Right renal cortex interstitium (tissue), 3 donors: ENCODE measurements around the gene EDEM2. TPM values are rescaled to one million over a fixed set of nuclear protein-coding genes. Genes with fewer than 3 reads are reported as not detected.
A peak's percentile ranks its signal among the peaks of the same experiment; 100 is the strongest.
"Not testable (repeated sequence)": the region's sequence is repeated elsewhere in the genome, so short reads cannot be mapped to it uniquely, and the experiment has no call there.

Experiments used
- DNase-seq, 3 donors: peaks; one replicate each; pipeline ENCODE4 v3.0.0-alpha.2; 2013; ENCODE audit warnings: low read depth in 3 of 3, low spot score in 2 of 3
- polyA plus RNA-seq, 3 donors: library from polyadenylated mRNA; unstranded; fragments of 120-200 nt; gene quantifications; one replicate each; pipeline ENCODE4 v1.2.1, GENCODE V29; 2013; ENCODE audit not compliant: insufficient read length in 3 of 3

Gene EDEM2
- polyA plus RNA-seq, 3 donors = 15.6 to 17.8 (median 17.1) TPM

DNA sequence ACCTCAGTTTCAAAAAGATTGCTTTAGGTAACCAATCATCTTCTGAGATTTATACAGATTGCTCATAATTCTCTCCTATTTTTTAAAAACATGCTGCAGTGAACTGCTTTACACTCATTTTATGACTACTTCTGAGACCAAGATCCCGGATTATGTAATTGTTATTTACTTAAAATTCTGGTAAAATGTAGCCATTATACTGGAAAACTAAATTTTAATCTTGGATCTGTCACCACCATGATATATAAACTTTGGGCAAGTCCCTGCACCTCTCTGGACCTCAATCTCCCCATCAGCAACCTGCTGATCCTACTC, 24.3 kb upstream of the EDEM2 start:
- no peak for DNase-seq

GRCh38 chr20:35168701-35169409, 21.7 kb upstream of the EDEM2 start:
- DNase-seq = not testable (repeated sequence)

GRCh38 chr20:35167787-35168186, 20.7 kb upstream of the EDEM2 start:
- DNase-seq = no peak

GRCh38 chr20:35166242-35166830, 19.2 kb upstream of the EDEM2 start:
- DNase-seq = no peak

DNA sequence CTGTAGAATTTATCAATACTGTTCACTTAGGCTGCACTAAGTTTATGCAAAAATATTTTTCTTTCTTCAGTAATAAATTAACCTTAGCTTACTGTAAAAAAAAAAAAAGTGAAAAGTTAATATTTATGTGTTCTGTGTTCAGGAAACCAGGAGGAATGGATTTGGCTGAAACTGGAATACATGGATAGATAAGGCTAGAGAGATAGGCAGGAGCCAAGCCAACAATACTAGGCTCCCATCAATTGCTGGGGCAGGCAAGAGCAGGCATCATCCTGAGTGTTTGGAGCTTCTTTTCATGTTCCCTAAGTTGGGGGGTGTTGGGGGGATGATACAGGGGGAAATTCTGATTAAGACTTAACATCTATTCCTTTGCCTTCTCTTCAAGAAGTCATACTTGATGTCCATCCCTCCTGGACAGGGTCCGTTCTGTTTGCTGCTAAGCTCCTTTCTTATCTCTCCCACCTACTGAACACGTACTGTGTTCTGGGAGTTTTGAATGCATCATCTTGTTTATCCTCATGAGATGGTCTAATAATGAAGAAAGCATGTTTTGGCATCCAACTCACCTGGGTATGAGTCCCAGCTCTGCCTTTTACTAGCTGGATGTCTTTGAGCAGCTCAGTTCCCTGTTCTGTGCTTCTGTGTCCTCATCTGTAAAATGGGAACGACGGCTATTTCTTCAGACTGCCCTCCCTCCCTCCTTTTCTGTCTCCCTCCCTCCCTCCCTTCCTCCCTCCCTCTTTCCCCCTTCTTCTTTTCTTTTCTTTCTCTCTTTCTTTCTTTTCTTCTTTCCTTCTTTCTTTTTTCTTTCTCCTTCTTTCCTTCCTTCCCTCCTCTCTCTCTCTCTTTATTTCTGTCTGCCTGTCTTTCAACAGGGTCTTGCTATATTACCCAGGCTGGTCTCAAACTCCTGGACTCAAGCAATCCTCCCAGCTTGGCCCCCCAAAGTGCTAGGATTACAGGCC, 18.4 kb upstream of the EDEM2 start:
- DNase-seq = no peak

GRCh38 chr20:35164531-35164930, 17.4 kb upstream of the EDEM2 start:
- DNase-seq = not testable (repeated sequence)

DNA sequence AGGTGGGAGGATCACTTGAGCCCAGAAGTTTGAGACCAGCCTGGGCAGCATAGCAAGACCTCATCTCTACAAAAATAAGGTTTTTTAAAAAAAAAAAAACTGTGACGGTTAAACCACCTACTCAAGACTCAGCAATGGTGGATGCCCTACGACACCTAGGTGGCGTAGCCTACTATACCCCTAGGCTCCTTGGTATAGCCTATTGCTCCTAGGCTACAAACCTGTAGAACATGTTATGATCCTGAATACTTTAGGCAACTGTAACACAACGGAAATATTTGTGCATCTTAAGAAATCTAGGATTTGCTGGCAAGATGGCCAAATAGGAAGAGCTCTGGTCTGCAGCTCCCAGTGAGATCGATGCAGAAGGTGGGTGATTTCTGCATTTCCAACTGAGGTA, 13.2 kb upstream of the EDEM2 start:
- DNase-seq = not testable (repeated sequence)

DNA sequence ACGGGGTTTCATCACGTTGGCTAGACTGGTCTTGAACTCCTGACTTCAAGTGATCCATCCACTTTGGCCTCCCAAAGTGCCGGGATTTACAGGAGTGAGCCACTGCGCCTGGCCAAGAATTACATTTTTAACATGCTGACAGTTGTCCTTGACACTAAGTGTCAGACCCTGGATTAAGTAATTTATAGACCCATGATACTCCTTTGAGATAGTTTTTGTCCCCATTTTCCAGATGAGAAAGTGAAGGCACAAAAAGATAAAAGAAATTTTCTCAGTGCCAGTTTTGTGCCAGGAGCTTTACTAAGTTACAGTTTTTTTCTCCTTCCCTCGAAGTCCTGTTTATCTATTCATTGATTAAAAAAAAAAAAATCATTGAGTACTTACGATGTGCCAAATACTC, 9.8 kb upstream of the EDEM2 start:
- no peak for DNase-seq

DNA sequence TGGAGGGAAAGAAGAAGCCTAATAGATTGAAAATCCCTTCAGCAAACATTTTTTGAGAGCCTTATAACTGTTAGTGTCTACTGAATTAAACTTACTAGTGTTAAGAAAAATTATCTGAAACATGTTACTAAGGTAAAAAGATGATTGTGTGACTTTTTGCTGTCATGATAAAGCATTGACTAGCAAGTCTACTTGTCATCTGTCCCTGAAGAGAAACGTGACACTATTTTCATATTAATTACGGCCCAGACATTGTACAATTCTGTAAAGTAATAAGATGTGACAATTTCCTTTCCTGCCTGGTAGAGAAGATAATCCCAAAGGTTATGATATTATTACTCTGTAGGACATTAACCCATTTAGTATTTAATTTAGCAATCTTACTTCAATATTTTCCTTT, 8.8 kb upstream of the EDEM2 start:
- no peak for DNase-seq

DNA sequence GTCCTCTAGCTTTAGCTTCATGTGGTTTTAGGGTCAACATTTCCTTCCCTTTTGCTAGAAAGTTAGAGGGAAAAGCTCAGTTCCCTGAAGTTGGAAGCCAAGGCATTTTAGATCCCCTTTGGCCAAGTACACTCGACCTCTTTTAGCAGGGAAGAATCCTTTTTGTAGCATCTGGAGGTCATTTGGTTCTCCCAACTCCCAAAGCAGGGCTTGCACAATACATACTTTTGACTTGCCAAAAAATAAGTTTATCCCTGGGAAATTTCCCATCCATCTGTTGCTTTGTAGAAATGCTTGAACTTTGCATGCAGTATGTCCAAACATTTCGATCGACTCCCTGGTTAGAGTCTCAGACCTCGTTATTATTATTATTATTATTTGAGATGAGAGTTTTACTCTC, 4.6 kb upstream of the EDEM2 start:
- DNase-seq = no peak

DNA sequence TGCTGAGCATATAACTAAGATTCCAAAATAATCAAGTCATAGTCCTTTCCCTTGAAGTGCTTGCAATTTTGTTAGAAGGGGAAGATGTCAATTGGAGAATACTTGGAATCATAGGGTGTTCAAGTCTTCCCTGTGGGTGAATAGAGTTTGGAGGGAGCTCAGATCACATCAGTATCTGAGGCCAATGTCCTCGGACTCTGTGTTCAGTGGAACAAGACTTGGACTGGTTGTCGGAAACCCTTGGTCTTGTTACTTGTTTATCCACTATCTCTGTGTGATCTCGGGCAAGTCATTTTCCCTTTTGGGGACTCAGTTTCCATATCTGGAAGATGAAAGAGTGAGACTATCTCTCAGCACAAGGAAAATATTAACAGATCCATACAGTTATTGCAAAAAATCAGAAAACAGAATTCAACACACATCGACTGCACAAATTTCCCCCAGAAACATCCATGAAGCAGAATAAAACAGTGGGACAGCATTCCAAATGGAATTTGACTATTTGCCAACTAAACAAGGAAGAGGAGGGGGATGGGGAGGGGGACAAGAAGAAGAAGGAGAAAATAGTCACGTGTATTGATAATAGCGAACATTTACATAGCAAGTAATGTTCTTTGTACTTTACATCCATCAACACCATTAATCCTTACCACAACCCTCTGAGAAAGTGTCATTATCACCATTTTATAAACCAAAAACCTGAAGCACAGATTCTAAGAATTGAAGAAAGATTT, 3.9 kb upstream of the EDEM2 start:
- DNase-seq = no peak

GRCh38 chr20:35147575-35148071, 487 bp upstream of the EDEM2 start:
- not testable (repeated sequence) for DNase-seq

DNA sequence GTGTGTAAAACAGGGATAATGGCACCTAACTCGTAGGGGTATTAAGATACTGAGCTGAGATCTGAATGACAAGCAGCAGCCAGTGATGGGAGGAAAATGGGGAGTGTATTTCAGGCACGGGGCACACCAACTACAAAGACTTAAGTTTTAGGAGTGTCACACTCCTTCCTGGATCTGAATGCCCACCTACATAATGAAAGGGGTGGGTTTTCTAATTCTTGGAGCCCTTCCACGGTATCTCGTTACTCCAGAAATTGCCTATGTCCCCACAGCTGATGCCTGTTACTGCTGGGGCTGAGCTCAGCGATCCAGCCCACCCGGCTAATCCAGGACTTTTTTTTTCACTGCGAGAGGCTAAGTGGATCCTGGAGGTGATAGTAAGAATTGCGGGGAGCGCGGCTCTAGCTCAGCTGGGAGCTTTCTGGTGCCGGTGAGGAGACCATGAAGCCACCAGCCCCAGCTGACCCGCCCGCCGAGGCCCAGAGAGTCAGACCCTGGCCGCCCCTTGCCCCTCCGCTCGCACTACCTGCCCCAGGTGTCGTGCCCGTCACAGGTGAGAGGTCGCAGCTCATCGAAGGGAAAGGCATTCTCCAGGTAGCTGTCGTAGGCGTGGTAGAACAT, 727 bp downstream of the EDEM2 start:
- DNase-seq = no peak

DNA sequence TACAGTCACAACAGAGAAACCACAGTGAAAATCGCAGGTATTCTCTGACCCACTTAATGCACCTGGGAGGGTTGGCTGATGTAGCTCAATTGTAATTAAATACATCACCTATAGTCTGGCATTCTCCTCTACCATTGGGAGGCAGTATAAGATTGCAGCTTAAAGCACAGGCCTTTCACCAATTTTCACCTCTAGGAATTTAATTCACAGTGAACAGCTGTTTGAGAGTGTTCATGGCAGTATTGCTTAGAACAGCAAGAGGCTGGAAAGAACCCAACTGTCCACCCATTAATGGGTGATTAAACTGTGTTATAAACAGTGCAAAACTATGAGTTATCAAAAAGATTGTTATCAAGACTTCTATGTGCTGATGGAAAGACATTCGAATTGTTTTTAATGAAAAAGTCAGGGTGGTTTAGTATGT, 2.0 kb downstream of the EDEM2 start:
- DNase-seq = peak in 1 of 3 donors; percentile 13

DNA sequence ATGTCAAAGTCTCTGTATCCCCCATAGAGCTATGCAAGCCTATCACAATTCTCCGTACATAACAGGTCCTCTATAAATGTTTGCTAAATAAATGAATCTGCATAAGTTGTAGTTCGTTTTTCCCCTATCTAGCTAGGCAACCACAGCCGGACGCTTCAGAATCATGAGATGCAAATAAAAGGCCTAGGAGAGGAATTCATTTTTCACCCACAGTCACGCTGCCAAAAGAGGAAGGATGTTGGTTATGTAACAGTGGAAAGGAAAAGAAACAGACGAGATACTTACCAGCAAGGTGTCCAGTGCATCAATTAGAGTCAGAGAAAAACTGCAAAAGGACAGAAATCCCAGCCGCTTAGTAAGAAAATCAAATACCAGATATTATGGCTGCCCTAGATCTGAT, 2.4 kb downstream of the EDEM2 start:
- no peak for DNase-seq

DNA sequence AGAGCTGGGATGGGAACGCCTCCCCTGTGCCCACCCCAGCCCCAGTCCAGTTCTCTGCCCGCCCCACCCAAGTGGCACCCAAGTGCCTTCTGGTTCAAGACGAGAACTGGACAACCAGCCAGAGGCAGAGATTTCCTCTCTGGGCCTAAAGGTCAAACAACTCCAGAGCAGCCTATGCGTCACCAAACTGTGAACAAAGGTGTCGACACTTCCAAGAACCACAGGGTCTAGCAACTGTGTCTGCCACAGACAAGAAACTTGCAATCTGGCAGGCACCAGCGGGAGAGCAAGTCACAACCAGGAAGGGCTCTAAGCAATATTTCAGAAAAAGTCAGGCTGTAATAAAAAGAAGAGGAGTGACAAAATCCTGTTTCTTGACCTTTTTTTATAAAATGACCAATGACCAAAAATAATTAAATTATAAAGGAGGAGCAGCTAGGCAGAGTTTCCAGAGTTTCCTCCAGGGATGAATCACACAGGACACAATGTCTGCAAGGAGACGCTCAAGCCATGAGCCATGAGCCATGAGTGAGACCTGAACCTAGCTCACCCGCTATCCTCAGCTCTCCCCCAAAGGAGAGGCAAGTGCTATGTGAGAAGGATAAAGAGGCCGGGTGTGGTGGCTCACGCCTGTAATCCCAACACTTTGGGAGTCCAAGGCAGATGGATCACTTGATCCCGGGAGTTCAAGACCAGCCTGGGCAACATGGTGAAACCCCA, 11.1 kb downstream of the EDEM2 start:
- no peak for DNase-seq

GRCh38 chr20:35134880-35135279, 12.3 kb downstream of the EDEM2 start:
- DNase-seq = no peak

DNA sequence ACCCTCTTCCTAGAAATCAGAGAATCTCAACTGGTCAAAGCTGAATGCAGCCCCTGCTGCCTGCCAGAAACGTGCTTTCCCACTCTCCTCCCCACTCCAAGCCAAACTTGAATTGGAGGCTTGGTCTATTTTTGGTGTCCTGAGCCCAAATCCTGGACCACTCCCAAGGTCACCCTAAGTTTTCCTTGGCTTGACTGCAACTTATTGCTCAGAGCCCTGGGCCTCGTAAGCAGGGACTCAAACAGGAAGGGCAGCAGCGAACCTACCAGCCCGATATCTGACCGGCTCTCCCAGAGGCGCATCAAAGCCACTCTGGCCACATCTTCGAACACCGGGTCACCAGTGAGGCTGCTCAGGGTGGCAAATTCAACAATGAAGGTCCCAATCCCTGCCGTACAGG, 12.7 kb downstream of the EDEM2 start:
- no peak for DNase-seq

- DNase-seq = no peak
Observed at GRCh38 chr20:35133735-35134134, 13.4 kb downstream of the EDEM2 start.

GRCh38 chr20:35133031-35133430, 14.1 kb downstream of the EDEM2 start:
- DNase-seq = no peak
